GM23248 (cell line): Measurements from ENCODE around the gene TRIM62.

Experiments
- EZH2 ChIP-seq: fragments of 200-600 bp; sonication (generic); IDR thresholded peaks from 2 replicates; pipeline ENCODE4 v1.6.1; 2018; ENCODE audit warnings: antibody characterized with exemption, mild to moderate bottlenecking; ENCODE audit not compliant: insufficient read depth, poor library complexity, severe bottlenecking
- EZH2phosphoT487 ChIP-seq: fragments of 200-600 bp; sonication (generic); IDR thresholded peaks from 2 replicates; pipeline ENCODE4 v1.6.1; 2018; ENCODE audit warnings: antibody characterized with exemption, moderate library complexity, mild to moderate bottlenecking, low read depth; ENCODE audit not compliant: insufficient read depth

DNA sequence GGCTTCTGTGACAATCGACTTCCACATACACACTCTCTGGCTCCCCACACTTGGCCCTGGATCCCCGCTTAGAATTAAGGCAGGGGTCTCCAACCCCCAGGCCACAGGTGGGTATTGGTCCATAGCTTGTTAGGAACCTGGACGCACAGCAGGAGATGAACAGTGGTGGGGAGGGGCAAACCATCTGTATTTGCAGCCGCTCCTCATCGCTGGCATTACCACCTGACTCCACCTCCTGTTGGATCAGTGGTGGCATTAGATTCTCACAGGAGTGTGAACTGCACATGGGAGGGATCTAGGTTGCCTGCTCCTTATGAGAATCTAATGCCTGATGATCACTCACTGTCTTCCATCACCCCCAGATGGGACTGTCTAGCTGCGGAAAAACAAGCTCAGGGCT, 16.0 kb downstream of the TRIM62 start:
- TF ChIP-seq EZH2phosphoT487 (no peak), EZH2 (no peak)
